IMR-90 (cell line): ENCODE measurements around the gene TELO2.

Experiments
- CTCF ChIP-seq: conservative IDR thresholded peaks from 2 replicates; pipeline ENCODE4 v1.5.1; 2012; ENCODE audit warnings: mild to moderate bottlenecking, low read depth, low read length, improper control_type of control experiment
- FOS ChIP-seq: fragments of 150-350 bp; IDR thresholded peaks from 2 replicates; pipeline ENCODE4 v1.6.1; 2016; ENCODE audit warnings: low read depth, low read length
- POLR2A ChIP-seq: IDR thresholded peaks from 2 replicates; pipeline ENCODE4 v1.6.1; 2012; ENCODE audit warnings: mild to moderate bottlenecking, low read depth, low read length
- TF ChIP-seq, protein P1 (sequence below): fragments of 150-350 bp; IDR thresholded peaks from 2 replicates; pipeline ENCODE4 v1.6.1; 2017; ENCODE audit warnings: mild to moderate bottlenecking, antibody characterized with exemption, low read length, low read depth

- TF ChIP-seq CTCF (no peak), FOS (no peak), POLR2A (no peak)
- TF ChIP-seq, protein P1, sequence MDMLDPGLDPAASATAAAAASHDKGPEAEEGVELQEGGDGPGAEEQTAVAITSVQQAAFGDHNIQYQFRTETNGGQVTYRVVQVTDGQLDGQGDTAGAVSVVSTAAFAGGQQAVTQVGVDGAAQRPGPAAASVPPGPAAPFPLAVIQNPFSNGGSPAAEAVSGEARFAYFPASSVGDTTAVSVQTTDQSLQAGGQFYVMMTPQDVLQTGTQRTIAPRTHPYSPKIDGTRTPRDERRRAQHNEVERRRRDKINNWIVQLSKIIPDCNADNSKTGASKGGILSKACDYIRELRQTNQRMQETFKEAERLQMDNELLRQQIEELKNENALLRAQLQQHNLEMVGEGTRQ, result no peak
Observed at GRCh38 chr16:1461146-1461545, 32.0 kb upstream of the TELO2 start.
